Fibroblast of villous mesenchyme (primary cell): ENCODE measurements around the gene CKAP4. TPM values are rescaled to one million over a fixed set of nuclear protein-coding genes. Genes with fewer than 3 reads are reported as not detected.

Experiments
- DNase-seq: peaks from one replicate; pipeline ENCODE4 v3.0.0-alpha.2; 2010; ENCODE audit warnings: low read depth
- H3K4me3 ChIP-seq: 2 replicates; pipeline ENCODE4 v1.5.1; 2011; ENCODE audit warnings: low read depth, mild to moderate bottlenecking, low read length
- total RNA-seq: library from RNA; depleted of rRNA; stranded (reverse); fragments of >200 nt; gene quantifications from 2 replicates; pipeline ENCODE4 v1.2.3, GENCODE V29; 2012
- TF ChIP-seq, protein P1 (sequence below): IDR thresholded peaks from 2 replicates; pipeline ENCODE4 v1.5.1; 2012; ENCODE audit warnings: low read depth, mild to moderate bottlenecking, low read length; ENCODE audit not compliant: insufficient read depth

The CKAP4 gene, protein sequence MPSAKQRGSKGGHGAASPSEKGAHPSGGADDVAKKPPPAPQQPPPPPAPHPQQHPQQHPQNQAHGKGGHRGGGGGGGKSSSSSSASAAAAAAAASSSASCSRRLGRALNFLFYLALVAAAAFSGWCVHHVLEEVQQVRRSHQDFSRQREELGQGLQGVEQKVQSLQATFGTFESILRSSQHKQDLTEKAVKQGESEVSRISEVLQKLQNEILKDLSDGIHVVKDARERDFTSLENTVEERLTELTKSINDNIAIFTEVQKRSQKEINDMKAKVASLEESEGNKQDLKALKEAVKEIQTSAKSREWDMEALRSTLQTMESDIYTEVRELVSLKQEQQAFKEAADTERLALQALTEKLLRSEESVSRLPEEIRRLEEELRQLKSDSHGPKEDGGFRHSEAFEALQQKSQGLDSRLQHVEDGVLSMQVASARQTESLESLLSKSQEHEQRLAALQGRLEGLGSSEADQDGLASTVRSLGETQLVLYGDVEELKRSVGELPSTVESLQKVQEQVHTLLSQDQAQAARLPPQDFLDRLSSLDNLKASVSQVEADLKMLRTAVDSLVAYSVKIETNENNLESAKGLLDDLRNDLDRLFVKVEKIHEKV
- 253 and 310 TPM in 2 replicates for total RNA-seq

GRCh38 chr12:106247674-106248311 is at the start of gene CKAP4:
Gene CKAP4 (minus strand): TSS chr12:106248020. CDS start chr12:106247851, 169 bp downstream.
- peak within 1 kb of the TSS; percentile 95 for H3K4me3 ChIP-seq
- TF ChIP-seq, protein P1, sequence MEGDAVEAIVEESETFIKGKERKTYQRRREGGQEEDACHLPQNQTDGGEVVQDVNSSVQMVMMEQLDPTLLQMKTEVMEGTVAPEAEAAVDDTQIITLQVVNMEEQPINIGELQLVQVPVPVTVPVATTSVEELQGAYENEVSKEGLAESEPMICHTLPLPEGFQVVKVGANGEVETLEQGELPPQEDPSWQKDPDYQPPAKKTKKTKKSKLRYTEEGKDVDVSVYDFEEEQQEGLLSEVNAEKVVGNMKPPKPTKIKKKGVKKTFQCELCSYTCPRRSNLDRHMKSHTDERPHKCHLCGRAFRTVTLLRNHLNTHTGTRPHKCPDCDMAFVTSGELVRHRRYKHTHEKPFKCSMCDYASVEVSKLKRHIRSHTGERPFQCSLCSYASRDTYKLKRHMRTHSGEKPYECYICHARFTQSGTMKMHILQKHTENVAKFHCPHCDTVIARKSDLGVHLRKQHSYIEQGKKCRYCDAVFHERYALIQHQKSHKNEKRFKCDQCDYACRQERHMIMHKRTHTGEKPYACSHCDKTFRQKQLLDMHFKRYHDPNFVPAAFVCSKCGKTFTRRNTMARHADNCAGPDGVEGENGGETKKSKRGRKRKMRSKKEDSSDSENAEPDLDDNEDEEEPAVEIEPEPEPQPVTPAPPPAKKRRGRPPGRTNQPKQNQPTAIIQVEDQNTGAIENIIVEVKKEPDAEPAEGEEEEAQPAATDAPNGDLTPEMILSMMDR: no peak
- peak; percentile 86 for DNase-seq

DNA sequence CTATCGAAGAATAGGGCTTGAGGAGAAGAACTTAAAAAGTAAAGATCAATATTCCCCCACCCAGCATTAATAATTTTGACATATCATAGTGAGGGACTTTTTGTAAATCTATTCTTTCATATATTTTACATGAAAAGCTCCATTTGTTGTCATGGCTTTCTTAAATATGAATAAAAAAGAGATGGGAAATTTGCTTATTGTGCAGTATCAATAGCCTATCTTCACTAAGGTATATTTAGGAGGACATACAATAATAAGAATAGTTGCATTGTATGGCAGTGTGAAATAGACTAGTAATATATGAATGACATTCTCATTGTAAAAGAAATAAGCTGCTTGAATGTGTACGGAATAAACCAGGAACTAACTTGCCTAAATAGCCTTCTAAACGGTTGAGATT is 49.3 kb upstream of the CKAP4 start:
- TF ChIP-seq, protein P1: no peak
- H3K4me3 ChIP-seq: no peak overlapping the region
- no peak for DNase-seq

- TF ChIP-seq, protein P1: no peak
- no peak overlapping the region for H3K4me3 ChIP-seq
- DNase-seq: peak; percentile 85
Observed at GRCh38 chr12:106296179-106296877, 48.5 kb upstream of the CKAP4 start.

DNA sequence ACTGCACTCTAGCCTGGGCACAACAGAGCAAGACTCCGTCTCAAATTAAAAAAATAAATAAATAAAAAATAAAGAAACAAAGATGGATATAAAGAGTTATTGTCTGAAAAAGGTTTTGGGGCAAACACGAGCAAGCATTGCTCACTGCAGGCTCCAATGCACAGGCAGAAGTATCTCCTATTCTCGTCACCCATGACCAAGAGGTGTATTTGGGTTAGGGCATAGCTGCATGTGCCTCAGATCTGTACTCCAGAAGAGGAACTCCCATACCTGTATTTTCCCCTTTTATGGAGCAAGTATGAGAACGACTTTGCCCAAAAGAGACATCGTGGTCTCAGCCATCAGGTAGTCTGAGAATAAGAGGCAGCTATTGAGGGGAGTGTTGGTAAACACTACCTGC is 44.5 kb upstream of the CKAP4 start:
- TF ChIP-seq, protein P1: no peak

GRCh38 chr12:106291342-106291741 is 43.5 kb upstream of the CKAP4 start:
- DNase-seq: no peak

More for the DNA sequence above, 44.5 kb upstream of the CKAP4 start:
- no peak overlapping the region for H3K4me3 ChIP-seq
- DNase-seq: no peak

GRCh38 chr12:106290666-106291065 is 42.8 kb upstream of the CKAP4 start:
- no peak for DNase-seq
- TF ChIP-seq, protein P1: no peak
- H3K4me3 ChIP-seq: no peak overlapping the region

More at GRCh38 chr12:106291342-106291741, 43.5 kb upstream of the CKAP4 start:
- TF ChIP-seq, protein P1: no peak
- no peak overlapping the region for H3K4me3 ChIP-seq
